Neural cell (in vitro differentiated cells): ENCODE measurements around the gene GAB1.

Experiments
- EP300 ChIP-seq: fragments of 450-650 bp; conservative IDR thresholded peaks from 2 replicates; pipeline ENCODE4 v1.6.1; 2014; ENCODE audit warnings: antibody characterized with exemption, mild to moderate bottlenecking, moderate library complexity; ENCODE audit not compliant: poor library complexity, severe bottlenecking
- EZH2 ChIP-seq: fragments of 200-600, 300-800 bp; shearing (Covaris generic), sonication (generic); IDR thresholded peaks from 2 replicates; pipeline ENCODE4 v1.6.1; 2014; ENCODE audit warnings: antibody characterized with exemption, low read length, borderline replicate concordance, mild to moderate bottlenecking; ENCODE audit not compliant: insufficient read depth, poor library complexity, severe bottlenecking
- MXI1 ChIP-seq: fragments of 450-650 bp; conservative IDR thresholded peaks from 2 replicates; pipeline ENCODE4 v1.6.1; 2014; ENCODE audit warnings: antibody characterized with exemption, mild to moderate bottlenecking; ENCODE audit not compliant: poor library complexity, severe bottlenecking
- POLR2AphosphoS5 ChIP-seq: IDR thresholded peaks from 2 replicates; pipeline ENCODE4 v1.6.1; 2012
- RAD21 ChIP-seq: fragments of 450-650 bp; conservative IDR thresholded peaks from 2 replicates; pipeline ENCODE4 v1.6.1; 2014; ENCODE audit warnings: antibody characterized with exemption, mild to moderate bottlenecking, moderate library complexity
- REST ChIP-seq: IDR thresholded peaks from 2 replicates; pipeline ENCODE4 v1.6.1; 2012; ENCODE audit warnings: borderline replicate concordance
- SMC3 ChIP-seq: fragments of 450-650 bp; conservative IDR thresholded peaks from 2 replicates; pipeline ENCODE4 v1.6.1; 2014; ENCODE audit warnings: antibody characterized with exemption, mild to moderate bottlenecking, moderate library complexity; ENCODE audit not compliant: poor library complexity
- TAF1 ChIP-seq: IDR thresholded peaks from 2 replicates; pipeline ENCODE4 v1.6.1; 2012; ENCODE audit warnings: low read depth
- TF ChIP-seq, protein P1 (sequence below): fragments of 450-650 bp; IDR thresholded peaks from 2 replicates; pipeline ENCODE4 v1.5.1; 2014; ENCODE audit warnings: antibody characterized with exemption, mild to moderate bottlenecking, moderate library complexity; ENCODE audit not compliant: poor library complexity, severe bottlenecking

GRCh38 chr4:143511906-143512305, 175.2 kb downstream of the GAB1 start:
- TF ChIP-seq POLR2AphosphoS5 (no peak), SMC3 (no peak), TAF1 (no peak), RAD21 (no peak), EZH2 (no peak), MXI1 (no peak), EP300 (no peak), REST (no peak)
- TF ChIP-seq, protein P1, sequence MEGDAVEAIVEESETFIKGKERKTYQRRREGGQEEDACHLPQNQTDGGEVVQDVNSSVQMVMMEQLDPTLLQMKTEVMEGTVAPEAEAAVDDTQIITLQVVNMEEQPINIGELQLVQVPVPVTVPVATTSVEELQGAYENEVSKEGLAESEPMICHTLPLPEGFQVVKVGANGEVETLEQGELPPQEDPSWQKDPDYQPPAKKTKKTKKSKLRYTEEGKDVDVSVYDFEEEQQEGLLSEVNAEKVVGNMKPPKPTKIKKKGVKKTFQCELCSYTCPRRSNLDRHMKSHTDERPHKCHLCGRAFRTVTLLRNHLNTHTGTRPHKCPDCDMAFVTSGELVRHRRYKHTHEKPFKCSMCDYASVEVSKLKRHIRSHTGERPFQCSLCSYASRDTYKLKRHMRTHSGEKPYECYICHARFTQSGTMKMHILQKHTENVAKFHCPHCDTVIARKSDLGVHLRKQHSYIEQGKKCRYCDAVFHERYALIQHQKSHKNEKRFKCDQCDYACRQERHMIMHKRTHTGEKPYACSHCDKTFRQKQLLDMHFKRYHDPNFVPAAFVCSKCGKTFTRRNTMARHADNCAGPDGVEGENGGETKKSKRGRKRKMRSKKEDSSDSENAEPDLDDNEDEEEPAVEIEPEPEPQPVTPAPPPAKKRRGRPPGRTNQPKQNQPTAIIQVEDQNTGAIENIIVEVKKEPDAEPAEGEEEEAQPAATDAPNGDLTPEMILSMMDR: no peak
